IMR-90 (cell line): ENCODE results near the gene SMIM22. TPM values are rescaled to one million over a fixed set of nuclear protein-coding genes. Genes with fewer than 3 reads are reported as not detected.

Source experiments
- ATAC-seq: fragments of 200-7000 bp; cut with Tn5 transposase; 2 replicates; pipeline ENCODE4 v1.9.1; 2020; ENCODE audit warnings: low read depth, mild to moderate bottlenecking, moderate library complexity
- BruUV-seq: library from RNA; stranded (reverse); fragments of 400-500 nt; replicated peaks from 2 replicates; lab custom pipeline; 2021; lab: Mats Ljungman, UMichigan
- CTCF ChIA-PET: fragments of 300-600 bp; formaldehyde crosslinking; extraction: SDS; loops from one replicate; lab custom pipeline; 2021; ENCODE audit warnings: antibody characterized with exemption; lab: Yijun Ruan, JAX
- POLR2A ChIA-PET: fragments of 300-600 bp; sonication (Branson Sonifier 250); formaldehyde crosslinking; loops from one replicate; lab custom pipeline; 2022; ENCODE audit warnings: antibody characterized with exemption; ENCODE audit not compliant: unreplicated experiment; lab: Charles Lee
- DNase-seq: peaks from one replicate; pipeline ENCODE4 v3.0.0; 2013
- H2AFZ ChIP-seq: replicated peaks from 2 replicates; pipeline ENCODE3; 2013; ENCODE audit warnings: low read length, mild to moderate bottlenecking; ENCODE audit not compliant: poor library complexity
- H2AK5ac ChIP-seq: 2 replicates; pipeline ENCODE4 v1.6.1; 2013; ENCODE audit warnings: low read depth, low read length, inconsistent platforms
- H2AK9ac ChIP-seq: replicated peaks from 2 replicates; pipeline ENCODE3; 2013; ENCODE audit warnings: mild to moderate bottlenecking, low read depth, low read length, moderate library complexity; ENCODE audit not compliant: poor library complexity
- H2BK120ac ChIP-seq: 2 replicates; pipeline ENCODE4 v1.6.1; 2013; ENCODE audit warnings: low read depth, low read length, inconsistent platforms
- H2BK15ac ChIP-seq: 3 replicates; pipeline ENCODE4 v1.6.1; 2013; ENCODE audit warnings: low read depth, low read length, inconsistent platforms
- H2BK20ac ChIP-seq: 2 replicates; pipeline ENCODE4 v1.6.1; 2013; ENCODE audit warnings: low read depth, mild to moderate bottlenecking, inconsistent platforms, low read length, moderate library complexity
- H2BK5ac ChIP-seq: 2 replicates; pipeline ENCODE4 v1.6.1; 2013; ENCODE audit warnings: mild to moderate bottlenecking, low read depth, low read length, inconsistent platforms; ENCODE audit not compliant: poor library complexity, severe bottlenecking
- H3K14ac ChIP-seq: replicated peaks from 2 replicates; pipeline ENCODE4 v1.6.1; 2013; ENCODE audit warnings: low read depth, low read length, inconsistent platforms
- H3K18ac ChIP-seq: 2 replicates; pipeline ENCODE4 v1.6.1; 2013; ENCODE audit warnings: low read depth, low read length, control low read depth
- H3K23ac ChIP-seq: 2 replicates; pipeline ENCODE4 v1.6.1; 2013; ENCODE audit warnings: low read depth, low read length, inconsistent platforms
- H3K27ac ChIP-seq: 2 replicates; pipeline ENCODE4 v1.5.1; 2013; ENCODE audit warnings: mild to moderate bottlenecking, control low read depth, low read length; ENCODE audit not compliant: insufficient read depth
- H3K27me3 ChIP-seq: 2 replicates; pipeline ENCODE4 v1.6.1; 2013; ENCODE audit warnings: low read length; ENCODE audit not compliant: control insufficient read depth, insufficient read depth
- H3K36me3 ChIP-seq: 2 replicates; pipeline ENCODE4 v1.6.1; 2013; ENCODE audit warnings: low read length, mixed read lengths; ENCODE audit not compliant: control insufficient read depth, insufficient read depth
- H3K4ac ChIP-seq: 2 replicates; pipeline ENCODE4 v1.6.1; 2013; ENCODE audit warnings: low read depth, low read length, inconsistent platforms
- H3K4me1 ChIP-seq: 2 replicates; pipeline ENCODE4 v1.6.1; 2013; ENCODE audit warnings: low read length, mixed read lengths; ENCODE audit not compliant: control insufficient read depth, insufficient read depth
- H3K4me2 ChIP-seq: 2 replicates; pipeline ENCODE4 v1.6.1; 2013; ENCODE audit warnings: low read depth, mild to moderate bottlenecking, control low read depth, low read length, moderate library complexity
- H3K4me3 ChIP-seq: 2 replicates; pipeline ENCODE4 v1.5.1; 2013; ENCODE audit warnings: low read depth, mild to moderate bottlenecking, control low read depth, low read length, moderate library complexity; ENCODE audit not compliant: insufficient read depth
- H3K56ac ChIP-seq: 2 replicates; pipeline ENCODE4 v1.6.1; 2013; ENCODE audit warnings: low read length, inconsistent platforms; ENCODE audit not compliant: insufficient read depth; ENCODE audit errors: extremely low read depth
- H3K79me1 ChIP-seq, 2 experiments: 2 replicates each; pipeline ENCODE4 v1.6.1; 2013; ENCODE audit warnings: low read length in 2 of 2, inconsistent platforms in 1 of 2, low read depth in 1 of 2
- H3K9ac ChIP-seq: 2 replicates; pipeline ENCODE4 v1.6.1; 2013; ENCODE audit warnings: low read depth, low read length, control low read depth
- H3K9me1 ChIP-seq: 2 replicates; pipeline ENCODE4 v1.6.1; 2013; ENCODE audit warnings: low read length, inconsistent platforms; ENCODE audit not compliant: insufficient read depth
- H3K9me3 ChIP-seq: 2 replicates; pipeline ENCODE4 v1.6.1; 2013; ENCODE audit warnings: low read length; ENCODE audit not compliant: control insufficient read depth, insufficient read depth
- H4K20me1 ChIP-seq: 2 replicates; pipeline ENCODE4 v1.6.1; 2013; ENCODE audit warnings: low read length, inconsistent platforms; ENCODE audit not compliant: insufficient read depth
- H4K5ac ChIP-seq: 2 replicates; pipeline ENCODE4 v1.6.1; 2013; ENCODE audit warnings: mild to moderate bottlenecking, low read depth, low read length, control low read depth
- H4K8ac ChIP-seq, 2 experiments: 2 replicates each; pipeline ENCODE4 v1.6.1; 2013; ENCODE audit warnings: low read depth in 2 of 2, low read length in 2 of 2, control low read depth in 1 of 2, inconsistent platforms in 1 of 2
- H4K91ac ChIP-seq: 2 replicates; pipeline ENCODE4 v1.6.1; 2013; ENCODE audit warnings: low read depth, low read length, inconsistent platforms; ENCODE audit not compliant: insufficient read depth
- ELK1 ChIP-seq: fragments of 150-350 bp; IDR thresholded peaks from 2 replicates; pipeline ENCODE4 v1.6.1; 2016; ENCODE audit warnings: low read depth, mild to moderate bottlenecking, low read length, moderate library complexity, borderline replicate concordance
- RAD21 ChIP-seq: IDR thresholded peaks from 2 replicates; pipeline ENCODE4 v1.6.1; 2012; ENCODE audit warnings: low read length, improper control_type of control experiment
- WGBS, 2 experiments: methylation state at CpG; one replicate each; pipeline versions ENCODE4 v1.1.5 to v1.1.7; 2013; ENCODE audit warnings: missing lambda C conversion rate in 2 of 2; ENCODE audit not compliant: insufficient read length in 1 of 2; ENCODE audit errors: extremely low coverage in 2 of 2; 5-methylcytosine and 5-hydroxymethylcytosine counted together
- dilution Hi-C: fragments of 300-500 bp; cut with HindIII; formaldehyde crosslinking; loops from one replicate; pipeline ENCODE4 v1.14.3; 2018; ENCODE audit warnings: low sequenced_read_pairs; ENCODE audit not compliant: unreplicated experiment
- in situ Hi-C: fragments of 300-500 bp; cut with MboI; formaldehyde crosslinking; loops from 3 replicates; pipeline ENCODE4 v1.14.3; 2019; ENCODE audit warnings: low sequenced_read_pairs, inconsistent platforms, mixed read lengths
- intact Hi-C: fragments of 100-400 bp; cut with micrococcal nuclease; formaldehyde crosslinking; loops from 2 replicates; pipeline ENCODE4 v1.10.0; 2022
- polyA plus RNA-seq, 3 experiments: library from polyadenylated mRNA; depleted of rRNA; stranded (reverse); fragments of >200 nt; gene quantifications; 2 replicates each; pipeline ENCODE4 v1.2.3, GENCODE V29; 2012; ENCODE audit warnings: low replicate concordance in 1 of 3
- total RNA-seq: library from RNA; depleted of rRNA; stranded (reverse); fragments of >200 nt; gene quantifications from 2 replicates; pipeline ENCODE4 v1.2.3, GENCODE V29; 2012

The SMIM22 gene
- total and polyA plus RNA-seq, 2 of the 4 experiments (the other 2 are of a cell fraction) = not detected

GRCh38 chr16:4750896-4751295, 44.3 kb upstream of the SMIM22 start:
- no peak overlapping the region for H2BK15ac ChIP-seq
- no peak overlapping the region for H3K14ac ChIP-seq
- no peak overlapping the region for H2AK9ac ChIP-seq
- H4K91ac ChIP-seq = no peak overlapping the region
- no peak overlapping the region for H3K18ac ChIP-seq
- H3K9me1 ChIP-seq = no peaks in the 10 kb centered on the region
- H3K9ac ChIP-seq = no peak overlapping the region
- H3K36me3 ChIP-seq = peaks cover 44% of the 10 kb centered on the region
- ChIA-PET POLR2A (no interaction called here), CTCF (no interaction called here)
- no peak overlapping the region for H2AK5ac ChIP-seq
- intact Hi-C loops = no loop called here
- H4K8ac ChIP-seq = no peak overlapping the region
- no peak overlapping the region for H3K56ac ChIP-seq
- no peak overlapping the region for H3K4me3 ChIP-seq
- no peak overlapping the region for H3K23ac ChIP-seq
- peaks cover 5% of the 10 kb centered on the region; the same call in 1 of the 2 replicates for H4K20me1 ChIP-seq
- H3K79me1 ChIP-seq = peaks cover 5 to 8% of the 10 kb centered on the region in 2 experiments; a peak in 3 of 4 replicates
- no peak overlapping the region for H2BK20ac ChIP-seq
- no peak overlapping the region for H2BK5ac ChIP-seq
- dilution Hi-C loops = no loop called here
- H3K27me3 ChIP-seq = no peaks in the 10 kb centered on the region
- H2AFZ ChIP-seq = no peak overlapping the region
- in situ Hi-C loops = no loop called here
- H3K4me2 ChIP-seq = no peak overlapping the region
- DNase-seq = no peak
- H3K4me1 ChIP-seq = no peaks in the 10 kb centered on the region
- no peak overlapping the region for H2BK120ac ChIP-seq
- TF ChIP-seq RAD21 (no peak), ELK1 (no peak)
- H3K4ac ChIP-seq = no peak overlapping the region
- H3K27ac ChIP-seq = no peak overlapping the region
- WGBS, 2 experiments = 83% methylated on average over 1 of the region's 8 CpGs; no CpG with 5 or more reads in 1 of the 2 experiments
- H3K9me3 ChIP-seq = peaks cover 4% of the 10 kb centered on the region
- BruUV-seq = no TSS peak
- ATAC-seq = no peak
- H4K5ac ChIP-seq = no peak overlapping the region
